Measurements from ENCODE around the gene INTS15.

- TF ChIP-seq CTCF (IDR thresholded peaks at IDR 0.05; ENCODE audit: borderline replicate concordance, extremely low read depth, low read length, poor library complexity, severe bottlenecking) (no peak), EZH2 (IDR thresholded peaks at IDR 0.05; ENCODE audit: borderline replicate concordance, low read depth, low read length, severe bottlenecking) (no peak)
Observed at GRCh38 chr7:6545398-6546126, 44.3 kb upstream of the INTS15 start.

All from DND-41 (cell line).